Measurements from ENCODE around the gene CPA3. TPM values are rescaled to one million over a fixed set of nuclear protein-coding genes. Genes with fewer than 3 reads are reported as not detected.

Gene CPA3
- total RNA-seq, 1 donor from 2014 or later = not detected

- Histone ChIP-seq H2AFZ (ENCODE audit: low read depth, low read length) (no peak overlapping the region), H4K20me1 (ENCODE audit: insufficient read depth, low read length) (no peaks in the 10 kb centered on the region), H3K79me2 (ENCODE audit: insufficient read depth, low read length) (no peaks in the 10 kb centered on the region), H3K36me3 (ENCODE audit: insufficient read depth, low read length) (no peaks in the 10 kb centered on the region), H3K27me3 (ENCODE audit: insufficient read depth, low read length) (no peaks in the 10 kb centered on the region), H3K4me1 (ENCODE audit: insufficient read depth, low read length) (no peaks in the 10 kb centered on the region), H3K9me3 (ENCODE audit: insufficient read depth, low read depth, low read length) (no peaks in the 10 kb centered on the region), H3K27ac (ENCODE audit: low read depth, low read length) (no peak overlapping the region), H3K4me2 (ENCODE audit: low read length) (no peak overlapping the region), H3K9ac (ENCODE audit: low read length) (no peak overlapping the region), H3K4me3 (ENCODE audit: insufficient read depth, low read depth, low read length) (no peak overlapping the region)
- H3K9me3 Mint-ChIP-seq (ENCODE audit: unreplicated experiment) = peaks cover 2% of the 10 kb centered on the region
- TF ChIP-seq EZH2 (IDR thresholded peaks at IDR 0.05; ENCODE audit: insufficient read depth, low read length) (no peak), CTCF (IDR thresholded peaks at IDR 0.05; ENCODE audit: insufficient read depth, low read depth, low read length) (no peak)
- no peaks in the 10 kb centered on the region for H3K36me3 Mint-ChIP-seq (ENCODE audit: low read depth, unreplicated experiment)
- H3K4me3 Mint-ChIP-seq (ENCODE audit: unreplicated experiment) = no peak overlapping the region
- DNase-seq (ENCODE audit: low read depth) = no peak
- no peak overlapping the region for H3K27ac Mint-ChIP-seq (ENCODE audit: unreplicated experiment)
- no peaks in the 10 kb centered on the region for H3K4me1 Mint-ChIP-seq (ENCODE audit: low read depth, unreplicated experiment)
- no peaks in the 10 kb centered on the region for H3K27me3 Mint-ChIP-seq (ENCODE audit: low read depth, unreplicated experiment)
- FAIRE-seq = no peak
These were observed 48.7 kb upstream of the CPA3 start for GRCh38 chr3:148816427-148816826.

GRCh38 chr3:148816981-148817525 is 48.0 kb upstream of the CPA3 start:
- no peak overlapping the region for H3K27ac Mint-ChIP-seq (ENCODE audit: unreplicated experiment)
- H3K4me1 Mint-ChIP-seq (ENCODE audit: low read depth, unreplicated experiment) = no peaks in the 10 kb centered on the region
- no peaks in the 10 kb centered on the region for H3K27me3 Mint-ChIP-seq (ENCODE audit: low read depth, unreplicated experiment)
- H3K4me3 ChIP-seq (ENCODE audit: insufficient read depth, low read depth, low read length) = no peak overlapping the region
- no peaks in the 10 kb centered on the region for H3K79me2 ChIP-seq (ENCODE audit: insufficient read depth, low read length)
- no peaks in the 10 kb centered on the region for H4K20me1 ChIP-seq (ENCODE audit: insufficient read depth, low read length)
- H3K9ac ChIP-seq (ENCODE audit: low read length) = no peak overlapping the region
- no peaks in the 10 kb centered on the region for H3K9me3 ChIP-seq (ENCODE audit: insufficient read depth, low read depth, low read length)
- no peak overlapping the region for H3K27ac ChIP-seq (ENCODE audit: low read depth, low read length)
- no peaks in the 10 kb centered on the region for H3K4me1 ChIP-seq (ENCODE audit: insufficient read depth, low read length)
- H3K4me3 Mint-ChIP-seq (ENCODE audit: unreplicated experiment) = no peak overlapping the region
- FAIRE-seq (no peak), DNase-seq (ENCODE audit: low read depth) (no peak)
- H3K27me3 ChIP-seq (ENCODE audit: insufficient read depth, low read length) = no peaks in the 10 kb centered on the region
- H3K36me3 ChIP-seq (ENCODE audit: insufficient read depth, low read length) = no peaks in the 10 kb centered on the region
- H3K36me3 Mint-ChIP-seq (ENCODE audit: low read depth, unreplicated experiment) = no peaks in the 10 kb centered on the region
- peaks cover 2% of the 10 kb centered on the region for H3K9me3 Mint-ChIP-seq (ENCODE audit: unreplicated experiment)
- H3K4me2 ChIP-seq (ENCODE audit: low read length) = no peak overlapping the region
- no peak overlapping the region for H2AFZ ChIP-seq (ENCODE audit: low read depth, low read length)
- TF ChIP-seq EZH2 (IDR thresholded peaks at IDR 0.05; ENCODE audit: insufficient read depth, low read length) (no peak), CTCF (IDR thresholded peaks at IDR 0.05; ENCODE audit: insufficient read depth, low read depth, low read length) (no peak)

GRCh38 chr3:148820361-148821245 is 44.5 kb upstream of the CPA3 start:
- Mint-ChIP-seq H3K27me3 (ENCODE audit: low read depth, unreplicated experiment) (no peaks in the 10 kb centered on the region), H3K27ac (ENCODE audit: unreplicated experiment) (no peak overlapping the region), H3K36me3 (ENCODE audit: low read depth, unreplicated experiment) (no peaks in the 10 kb centered on the region), H3K9me3 (ENCODE audit: unreplicated experiment) (no peaks in the 10 kb centered on the region), H3K4me1 (ENCODE audit: low read depth, unreplicated experiment) (no peaks in the 10 kb centered on the region), H3K4me3 (ENCODE audit: unreplicated experiment) (no peak overlapping the region)
- H3K4me2 ChIP-seq (ENCODE audit: low read length) = no peak overlapping the region
- no peak for FAIRE-seq
- H3K79me2 ChIP-seq (ENCODE audit: insufficient read depth, low read length) = no peaks in the 10 kb centered on the region
- H3K9ac ChIP-seq (ENCODE audit: low read length) = no peak overlapping the region
- H3K27ac ChIP-seq (ENCODE audit: low read depth, low read length) = no peak overlapping the region
- H3K36me3 ChIP-seq (ENCODE audit: insufficient read depth, low read length) = no peaks in the 10 kb centered on the region
- H3K9me3 ChIP-seq (ENCODE audit: insufficient read depth, low read depth, low read length) = no peaks in the 10 kb centered on the region
- H2AFZ ChIP-seq (ENCODE audit: low read depth, low read length) = no peak overlapping the region
- no peak overlapping the region for H3K4me3 ChIP-seq (ENCODE audit: insufficient read depth, low read depth, low read length)
- no peaks in the 10 kb centered on the region for H4K20me1 ChIP-seq (ENCODE audit: insufficient read depth, low read length)
- no peak for DNase-seq (ENCODE audit: low read depth)
- H3K4me1 ChIP-seq (ENCODE audit: insufficient read depth, low read length) = no peaks in the 10 kb centered on the region
- no peak for TF ChIP-seq CTCF (IDR thresholded peaks at IDR 0.05; ENCODE audit: insufficient read depth, low read depth, low read length)
- no peak for TF ChIP-seq EZH2 (IDR thresholded peaks at IDR 0.05; ENCODE audit: insufficient read depth, low read length)
- H3K27me3 ChIP-seq (ENCODE audit: insufficient read depth, low read length) = no peaks in the 10 kb centered on the region

Measured in astrocyte (in vitro differentiated cells and primary cell).